ENCODE results near the gene PLCE1.

PLCE1 gene

DNA sequence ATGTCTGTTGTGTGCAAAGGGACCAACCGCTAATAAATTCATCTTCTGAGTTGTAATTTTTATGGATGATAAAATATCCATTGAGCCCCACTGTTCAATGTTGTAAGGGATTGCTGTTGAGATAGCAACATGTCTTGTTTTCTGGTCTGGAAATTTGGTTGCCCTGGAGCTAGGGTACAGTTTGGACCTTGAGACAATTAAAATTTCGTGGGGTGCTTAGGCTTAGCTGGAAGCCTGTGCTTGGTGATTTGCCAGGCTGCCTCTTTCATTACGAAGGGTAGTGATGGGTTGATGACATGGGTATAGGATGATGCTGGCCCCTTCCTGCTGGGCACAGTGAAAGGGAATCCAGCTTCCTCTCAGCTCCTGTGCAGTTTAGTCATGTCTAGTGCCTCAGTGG lies 43.6 kb downstream of the PLCE1 start:
- in situ Hi-C loops (cut with MboI; ENCODE audit: low pct_unique_long_range_greater_than_20kb, low sequenced_read_pairs, unreplicated experiment), result no loop called here
- no peak for DNase-seq (ENCODE audit: low spot score)
- TF ChIP-seq, protein P1, sequence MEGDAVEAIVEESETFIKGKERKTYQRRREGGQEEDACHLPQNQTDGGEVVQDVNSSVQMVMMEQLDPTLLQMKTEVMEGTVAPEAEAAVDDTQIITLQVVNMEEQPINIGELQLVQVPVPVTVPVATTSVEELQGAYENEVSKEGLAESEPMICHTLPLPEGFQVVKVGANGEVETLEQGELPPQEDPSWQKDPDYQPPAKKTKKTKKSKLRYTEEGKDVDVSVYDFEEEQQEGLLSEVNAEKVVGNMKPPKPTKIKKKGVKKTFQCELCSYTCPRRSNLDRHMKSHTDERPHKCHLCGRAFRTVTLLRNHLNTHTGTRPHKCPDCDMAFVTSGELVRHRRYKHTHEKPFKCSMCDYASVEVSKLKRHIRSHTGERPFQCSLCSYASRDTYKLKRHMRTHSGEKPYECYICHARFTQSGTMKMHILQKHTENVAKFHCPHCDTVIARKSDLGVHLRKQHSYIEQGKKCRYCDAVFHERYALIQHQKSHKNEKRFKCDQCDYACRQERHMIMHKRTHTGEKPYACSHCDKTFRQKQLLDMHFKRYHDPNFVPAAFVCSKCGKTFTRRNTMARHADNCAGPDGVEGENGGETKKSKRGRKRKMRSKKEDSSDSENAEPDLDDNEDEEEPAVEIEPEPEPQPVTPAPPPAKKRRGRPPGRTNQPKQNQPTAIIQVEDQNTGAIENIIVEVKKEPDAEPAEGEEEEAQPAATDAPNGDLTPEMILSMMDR (IDR thresholded peaks at IDR 0.05; ENCODE audit: extremely low read depth, insufficient read depth, missing control alignments), result no peak

DNA sequence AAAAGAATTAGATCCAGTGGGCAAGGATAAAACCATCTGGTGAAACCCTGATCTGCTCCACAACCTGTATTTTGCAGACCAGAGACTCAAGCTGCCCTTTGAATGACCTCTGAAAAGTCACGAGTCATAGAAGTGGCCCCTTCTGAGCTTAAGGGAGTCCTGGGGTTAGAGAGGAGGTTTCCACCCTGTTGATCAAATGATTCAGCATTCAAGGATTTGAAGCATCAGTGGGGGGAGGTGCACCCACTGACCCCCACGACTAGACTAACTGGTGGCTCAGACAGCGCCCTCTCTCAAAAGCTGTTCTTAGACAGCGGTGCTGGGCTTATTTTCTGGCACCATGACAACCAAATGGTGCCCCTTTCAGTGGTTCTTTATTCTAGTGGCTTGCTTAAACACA lies 44.3 kb downstream of the PLCE1 start:
- in situ Hi-C loops (cut with MboI; ENCODE audit: low pct_unique_long_range_greater_than_20kb, low sequenced_read_pairs, unreplicated experiment), result no loop called here
- DNase-seq (ENCODE audit: low spot score), result no peak
- TF ChIP-seq, protein P1 (IDR thresholded peaks at IDR 0.05; ENCODE audit: extremely low read depth, insufficient read depth, missing control alignments), result no peak

DNA sequence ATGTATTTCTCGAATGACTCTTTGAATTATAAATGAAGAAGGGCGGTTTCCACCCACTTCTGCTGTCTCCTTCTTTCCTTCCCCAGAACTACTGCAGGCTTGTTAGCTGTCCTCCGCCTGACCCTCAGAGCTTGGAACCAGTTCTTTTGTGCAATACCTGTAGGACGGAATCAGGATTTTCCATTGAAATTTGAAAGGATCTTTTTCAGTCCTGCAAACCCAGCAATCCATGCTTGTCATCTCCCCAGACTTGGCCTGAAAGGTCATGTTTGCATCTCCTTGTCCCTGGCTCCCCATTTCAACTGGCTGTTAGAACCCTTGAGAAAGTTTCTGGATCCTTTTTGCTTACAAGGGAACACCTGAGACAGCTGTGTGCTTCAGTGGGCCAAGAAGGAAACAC lies 47.5 kb downstream of the PLCE1 start:
- in situ Hi-C loops (cut with MboI; ENCODE audit: low pct_unique_long_range_greater_than_20kb, low sequenced_read_pairs, unreplicated experiment), result no loop called here
- TF ChIP-seq, protein P1 (IDR thresholded peaks at IDR 0.05; ENCODE audit: extremely low read depth, insufficient read depth, missing control alignments), result no peak
- DNase-seq (ENCODE audit: low spot score), result no peak

DNA sequence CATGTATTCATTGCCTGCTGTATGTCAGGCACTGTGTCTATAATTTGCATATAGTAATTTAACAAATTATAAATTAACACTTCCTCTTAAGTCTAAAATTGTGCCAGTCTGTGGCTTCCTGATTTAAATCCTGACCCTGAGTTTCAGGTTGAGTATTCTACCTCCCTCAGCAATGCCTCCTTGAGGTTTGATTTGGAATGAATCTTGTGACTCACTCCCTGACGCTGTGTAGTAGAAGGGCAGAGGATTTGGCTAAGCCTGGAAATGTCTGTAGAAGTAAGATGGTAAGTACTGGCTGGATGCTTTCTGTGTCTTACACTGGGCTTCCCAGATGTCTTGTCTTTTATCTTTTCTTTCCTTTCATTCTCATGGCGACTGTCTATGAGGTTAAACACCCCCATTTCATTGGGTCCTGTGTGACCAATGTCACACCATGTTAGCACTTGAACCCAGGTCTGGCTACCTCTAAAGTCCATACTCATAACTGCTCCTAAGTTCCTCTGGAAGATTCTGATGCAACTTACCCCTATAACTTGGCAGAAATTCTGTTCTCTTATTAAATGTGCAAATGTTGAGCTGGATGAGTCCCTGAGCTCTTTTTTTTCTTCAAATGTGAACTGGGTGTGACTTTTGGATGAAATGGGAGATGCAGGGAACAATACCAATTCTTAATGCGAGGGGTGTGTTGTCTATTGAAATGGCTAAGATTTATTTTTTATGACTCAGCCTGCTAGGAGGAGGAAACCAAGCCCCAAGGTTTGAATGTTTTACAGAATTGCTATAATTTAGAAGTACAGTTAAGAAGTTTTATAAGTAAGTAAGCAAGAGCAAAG lies 48.5 kb downstream of the PLCE1 start:
- DNase-seq (ENCODE audit: low spot score), result no peak
- TF ChIP-seq, protein P1 (IDR thresholded peaks at IDR 0.05; ENCODE audit: extremely low read depth, insufficient read depth, missing control alignments), result no peak
- in situ Hi-C loops (cut with MboI; ENCODE audit: low pct_unique_long_range_greater_than_20kb, low sequenced_read_pairs, unreplicated experiment), result no loop called here

DNA sequence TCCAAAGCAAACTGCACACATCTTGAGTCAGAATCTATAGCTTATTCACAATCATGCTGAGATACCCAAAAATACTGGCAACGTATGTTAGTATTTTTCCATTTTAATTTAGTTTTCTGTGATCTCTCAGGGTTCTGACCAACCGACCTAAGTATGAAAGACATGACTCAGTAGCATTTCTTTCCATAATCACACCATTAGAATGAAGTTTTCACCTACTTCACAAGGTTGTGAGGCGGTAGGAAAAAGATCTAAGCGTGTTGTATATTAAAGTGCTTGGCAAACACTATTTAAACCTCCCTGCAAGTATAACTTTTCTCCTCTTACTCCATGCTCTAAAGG lies 49.1 kb downstream of the PLCE1 start:
- DNase-seq (ENCODE audit: low spot score), result no peak
- in situ Hi-C loops (cut with MboI; ENCODE audit: low pct_unique_long_range_greater_than_20kb, low sequenced_read_pairs, unreplicated experiment), result no loop called here

More for the DNA sequence above, 49.1 kb downstream of the PLCE1 start:
- TF ChIP-seq, protein P1 (IDR thresholded peaks at IDR 0.05; ENCODE audit: extremely low read depth, insufficient read depth, missing control alignments), result no peak
